RCC 7860 (cell line): ENCODE data around the gene LY86.

Experiments used
- DNase-seq: peaks from one replicate; pipeline ENCODE4 v3.0.0-alpha.2; 2015; ENCODE audit warnings: low spot score
- FAIRE-seq: peaks from 2 replicates; lab custom pipeline; 2012; peaks lifted over from hg19 to GRCh38; lab: Jason Lieb, UNC

LY86 gene

DNA sequence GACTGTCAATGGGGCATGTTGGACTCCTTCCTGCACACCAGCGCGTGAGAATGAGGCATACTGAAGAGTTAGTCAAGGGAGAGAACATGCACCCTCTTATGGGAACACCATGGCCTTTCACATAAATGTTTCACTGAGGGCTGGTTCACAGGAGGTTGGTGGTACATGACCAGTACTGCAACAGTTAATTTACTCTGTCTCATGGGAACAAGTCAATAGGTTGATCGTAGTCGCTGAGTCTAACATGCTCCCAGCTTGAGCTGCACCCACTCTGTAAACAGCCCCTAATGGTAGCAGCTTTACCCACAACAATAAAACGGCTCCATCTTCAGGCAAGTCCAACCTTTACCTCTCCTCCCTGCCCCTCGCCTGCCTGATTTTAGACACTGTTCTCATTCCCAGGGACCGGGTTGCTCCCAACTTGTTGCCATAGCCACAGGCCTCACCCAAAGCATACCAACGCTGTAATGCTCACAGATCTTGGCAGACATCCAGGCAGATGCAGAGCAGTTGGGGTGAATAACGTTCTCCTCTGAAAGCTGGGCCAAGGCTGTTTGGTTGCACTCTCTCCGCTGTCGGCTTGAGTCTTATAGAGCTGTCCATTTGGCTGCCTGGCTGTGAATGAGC is 111.3 kb downstream of the LY86 start:
- no peak for FAIRE-seq
- DNase-seq, result no peak

DNA sequence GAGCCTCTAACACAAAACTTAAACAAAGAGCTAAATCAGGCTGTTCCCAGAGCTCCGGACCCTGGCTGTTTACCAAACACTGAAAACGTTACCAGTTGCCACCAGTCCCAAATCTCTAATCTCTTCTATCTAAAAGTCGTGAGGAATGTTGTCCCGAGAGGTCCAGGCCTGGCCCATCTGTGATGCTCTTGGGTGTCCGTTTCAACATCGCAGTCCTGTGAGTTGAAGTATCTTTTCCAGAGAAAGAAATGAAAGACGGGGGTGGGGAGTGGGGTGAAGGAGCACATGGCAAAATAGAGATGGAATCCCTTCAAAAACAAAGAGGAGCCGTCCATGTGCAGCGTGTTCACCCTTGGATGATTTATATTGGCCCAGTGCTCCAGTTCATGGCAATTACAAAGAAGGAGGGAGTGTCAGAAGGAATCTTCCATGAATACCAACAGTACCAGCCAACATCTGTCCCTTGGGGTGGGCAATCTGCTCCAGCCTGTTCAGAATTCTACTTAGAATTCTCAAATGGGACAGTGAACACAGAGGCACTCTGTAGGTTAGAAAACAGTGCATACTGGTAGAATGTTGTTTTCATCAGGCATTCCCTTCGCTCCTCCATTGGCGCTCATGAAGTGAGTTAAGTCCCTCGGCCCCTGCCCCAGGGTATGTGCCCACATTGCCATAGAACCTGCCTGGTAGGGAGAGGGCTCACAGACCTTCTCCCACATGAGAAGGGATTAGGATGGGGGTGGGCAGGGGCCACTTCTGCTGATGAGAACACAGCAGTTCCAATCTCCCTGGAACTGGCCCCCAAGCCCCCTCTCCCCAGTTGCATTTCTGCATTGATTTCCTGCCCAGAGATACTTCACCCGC is 112.1 kb downstream of the LY86 start:
- DNase-seq (no peak), FAIRE-seq (no peak)

DNA sequence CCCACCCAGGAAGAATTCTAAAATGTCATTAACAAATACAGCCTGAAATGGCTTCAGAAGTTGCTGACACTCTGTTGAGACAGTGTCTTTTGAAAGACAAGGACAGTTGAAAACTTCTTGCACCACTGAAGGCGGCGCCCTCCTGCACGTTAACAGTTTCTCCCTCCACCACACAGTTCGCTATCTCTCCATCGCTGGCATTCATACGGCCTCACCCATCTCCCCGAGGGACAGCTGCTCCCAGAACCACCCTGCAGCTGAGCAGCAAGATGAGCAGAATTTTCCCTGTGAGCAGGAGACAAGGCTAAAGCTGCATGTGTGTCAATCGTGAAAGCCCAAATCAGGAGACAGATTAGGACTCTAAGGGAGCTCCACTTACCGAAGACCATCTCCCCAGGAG is 113.3 kb downstream of the LY86 start:
- FAIRE-seq (no peak), DNase-seq (no peak)

DNA sequence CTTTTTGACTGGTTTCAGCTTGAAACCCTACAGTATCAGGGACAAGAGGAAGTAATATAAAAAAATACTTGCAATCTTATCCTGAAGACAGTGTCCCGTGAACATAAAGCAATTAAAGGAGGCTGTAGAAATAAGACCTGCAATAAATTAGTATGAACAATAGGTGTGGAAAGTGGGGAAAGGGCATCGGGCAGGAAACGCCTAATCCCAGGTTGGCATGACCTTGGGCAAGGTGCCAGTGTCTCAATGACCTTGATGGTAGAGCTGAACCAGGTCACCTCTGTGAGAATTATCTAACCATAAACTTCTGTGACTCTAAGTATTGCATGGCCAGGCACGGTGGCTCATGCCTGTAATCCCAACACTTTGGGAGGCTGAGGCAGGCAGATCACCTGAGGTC is 115.2 kb downstream of the LY86 start:
- no peak for DNase-seq
- no peak for FAIRE-seq
